Activated naive CD4-positive, alpha-beta T cell treated with anti-CD3 and anti-CD28 coated beads for 36 hours (primary cell): ENCODE measurements around the gene TCF4. TPM values are rescaled to one million over a fixed set of nuclear protein-coding genes. Genes with fewer than 3 reads are reported as not detected.

Experiments
- CTCF ChIA-PET: fragments of 350-600 bp; sonication (Branson Sonifier 250); formaldehyde crosslinking; loops from one replicate; lab custom pipeline; 2021; ENCODE audit warnings: antibody characterized with exemption; lab: Charles Lee
- DNase-seq: peaks from one replicate; pipeline ENCODE4 v3.0.0-alpha.2; 2020
- H3K27ac Mint-ChIP-seq: one replicate; pipeline ENCODE4 v1.8.0; 2021; ENCODE audit warnings: mild to moderate bottlenecking, mixed read lengths
- H3K27me3 Mint-ChIP-seq: one replicate; pipeline ENCODE4 v1.8.0; 2021; ENCODE audit warnings: low read depth, mixed read lengths
- H3K36me3 Mint-ChIP-seq: one replicate; pipeline ENCODE4 v1.8.0; 2021; ENCODE audit warnings: low read depth, mixed read lengths
- H3K4me1 Mint-ChIP-seq: one replicate; pipeline ENCODE4 v1.8.0; 2021; ENCODE audit warnings: low read depth, mixed read lengths
- H3K4me3 Mint-ChIP-seq: one replicate; pipeline ENCODE4 v1.8.0; 2021; ENCODE audit warnings: mild to moderate bottlenecking, moderate library complexity, mixed read lengths
- H3K9me3 Mint-ChIP-seq: one replicate; pipeline ENCODE4 v1.8.0; 2021; ENCODE audit warnings: mixed read lengths
- intact Hi-C: fragments of 100-400 bp; cut with micrococcal nuclease; formaldehyde crosslinking; loops from one replicate; pipeline ENCODE4 v1.15.1; 2023
- total RNA-seq, 2 experiments: library from RNA; stranded (reverse); gene quantifications; one replicate each; pipeline ENCODE4 v1.2.3, GENCODE V29; 2021

TCF4 gene
- total RNA-seq, 2 experiments from 2014 or later = 0.49 to 0.91 TPM

GRCh38 chr18:55404136-55404830 lies 183.7 kb downstream of the TCF4 start:
- intact Hi-C loops = no loop called here
- Mint-ChIP-seq H3K9me3 (no peaks in the 10 kb centered on the region), H3K4me1 (no peaks in the 10 kb centered on the region), H3K36me3 (no peaks in the 10 kb centered on the region), H3K4me3 (no peak overlapping the region), H3K27me3 (peaks cover 4% of the 10 kb centered on the region), H3K27ac (no peak overlapping the region)
- DNase-seq = no peak
- CTCF ChIA-PET = no interaction called here

- Mint-ChIP-seq H3K4me3 (no peak overlapping the region), H3K4me1 (no peaks in the 10 kb centered on the region), H3K27me3 (peaks cover 4% of the 10 kb centered on the region), H3K9me3 (no peaks in the 10 kb centered on the region), H3K27ac (no peak overlapping the region), H3K36me3 (no peaks in the 10 kb centered on the region)
- no peak for DNase-seq
- CTCF ChIA-PET = no interaction called here
- intact Hi-C loops = no loop called here
Observed at GRCh38 chr18:55403421-55403949, 184.5 kb downstream of the TCF4 start.

- H3K9me3 Mint-ChIP-seq = no peaks in the 10 kb centered on the region
- DNase-seq = no peak
- no peak overlapping the region for H3K4me3 Mint-ChIP-seq
- no peaks in the 10 kb centered on the region for H3K36me3 Mint-ChIP-seq
- no peak overlapping the region for H3K27ac Mint-ChIP-seq
- intact Hi-C loops = no loop called here
- no peaks in the 10 kb centered on the region for H3K4me1 Mint-ChIP-seq
- H3K27me3 Mint-ChIP-seq = peaks cover 4% of the 10 kb centered on the region
- CTCF ChIA-PET = interaction anchor here (0.6 to 0.7 kb wide), 2 partner anchors 95 to 342 kb away, joined by 4 read pairs; no protein-coding TSS in a partner anchor
Observed at GRCh38 chr18:55402731-55403405, 185.1 kb downstream of the TCF4 start.

- intact Hi-C loops = no loop called here
- H3K27me3 Mint-ChIP-seq = peaks cover 1% of the 10 kb centered on the region
Observed at GRCh38 chr18:55401638-55402191, 186.3 kb downstream of the TCF4 start.

GRCh38 chr18:55400590-55401541 lies 187.1 kb downstream of the TCF4 start:
- intact Hi-C loops = no loop called here
- CTCF ChIA-PET = interaction anchor here (0.6 kb wide), 1 partner anchor 1442 kb away, joined by 5 read pairs; no protein-coding TSS in a partner anchor

More at GRCh38 chr18:55401638-55402191, 186.3 kb downstream of the TCF4 start:
- Mint-ChIP-seq H3K9me3 (no peaks in the 10 kb centered on the region), H3K36me3 (no peaks in the 10 kb centered on the region), H3K27ac (no peak overlapping the region), H3K4me1 (no peaks in the 10 kb centered on the region), H3K4me3 (no peak overlapping the region)
- DNase-seq = no peak
- CTCF ChIA-PET = no interaction called here

GRCh38 chr18:55400081-55400480 lies 187.9 kb downstream of the TCF4 start:
- no peaks in the 10 kb centered on the region for H3K4me1 Mint-ChIP-seq
- no peak overlapping the region for H3K27ac Mint-ChIP-seq
- no peak for DNase-seq
- CTCF ChIA-PET = no interaction called here
- peaks cover 1% of the 10 kb centered on the region for H3K27me3 Mint-ChIP-seq
- no peak overlapping the region for H3K4me3 Mint-ChIP-seq
- intact Hi-C loops = no loop called here
- no peaks in the 10 kb centered on the region for H3K36me3 Mint-ChIP-seq
- H3K9me3 Mint-ChIP-seq = no peaks in the 10 kb centered on the region

More at GRCh38 chr18:55400590-55401541, 187.1 kb downstream of the TCF4 start:
- no peak for DNase-seq
- no peaks in the 10 kb centered on the region for H3K4me1 Mint-ChIP-seq
- no peak overlapping the region for H3K4me3 Mint-ChIP-seq
- H3K27me3 Mint-ChIP-seq = peaks cover 1% of the 10 kb centered on the region
- H3K36me3 Mint-ChIP-seq = no peaks in the 10 kb centered on the region
- no peak overlapping the region for H3K27ac Mint-ChIP-seq
- no peaks in the 10 kb centered on the region for H3K9me3 Mint-ChIP-seq

GRCh38 chr18:55398858-55399257 lies 189.1 kb downstream of the TCF4 start:
- DNase-seq = no peak
- no peaks in the 10 kb centered on the region for H3K9me3 Mint-ChIP-seq
- H3K4me1 Mint-ChIP-seq = no peaks in the 10 kb centered on the region
- no peak overlapping the region for H3K27ac Mint-ChIP-seq
- CTCF ChIA-PET = no interaction called here
- H3K36me3 Mint-ChIP-seq = no peaks in the 10 kb centered on the region
- no peaks in the 10 kb centered on the region for H3K27me3 Mint-ChIP-seq
- intact Hi-C loops = no loop called here
- no peak overlapping the region for H3K4me3 Mint-ChIP-seq

GRCh38 chr18:55396979-55397378 lies 191.0 kb downstream of the TCF4 start:
- DNase-seq = no peak
- H3K27me3 Mint-ChIP-seq = no peaks in the 10 kb centered on the region
- CTCF ChIA-PET = interaction anchor here (1.5 kb wide), 1 partner anchor 9 kb away, joined by 3 read pairs; no protein-coding TSS in a partner anchor
- H3K27ac Mint-ChIP-seq = no peak overlapping the region
- H3K9me3 Mint-ChIP-seq = no peaks in the 10 kb centered on the region
- H3K4me3 Mint-ChIP-seq = no peak overlapping the region
- H3K4me1 Mint-ChIP-seq = no peaks in the 10 kb centered on the region
- intact Hi-C loops = no loop called here
- no peaks in the 10 kb centered on the region for H3K36me3 Mint-ChIP-seq

- intact Hi-C loops = no loop called here
- Mint-ChIP-seq H3K4me1 (no peaks in the 10 kb centered on the region), H3K27ac (no peak overlapping the region), H3K27me3 (no peaks in the 10 kb centered on the region), H3K4me3 (no peak overlapping the region), H3K9me3 (no peaks in the 10 kb centered on the region), H3K36me3 (no peaks in the 10 kb centered on the region)
- CTCF ChIA-PET = interaction anchor here (1.5 kb wide), 1 partner anchor 8 kb away, joined by 3 read pairs; no protein-coding TSS in a partner anchor
- no peak for DNase-seq
Observed at GRCh38 chr18:55396267-55396905, 191.6 kb downstream of the TCF4 start.

- Mint-ChIP-seq H3K36me3 (no peaks in the 10 kb centered on the region), H3K27ac (no peak overlapping the region), H3K4me3 (no peak overlapping the region), H3K4me1 (no peaks in the 10 kb centered on the region), H3K9me3 (no peaks in the 10 kb centered on the region), H3K27me3 (no peaks in the 10 kb centered on the region)
- no peak for DNase-seq
- CTCF ChIA-PET = interaction anchor here (1.5 kb wide), 1 partner anchor 8 kb away, joined by 3 read pairs; no protein-coding TSS in a partner anchor
- intact Hi-C loops = no loop called here
Observed at GRCh38 chr18:55395799-55396198, 192.2 kb downstream of the TCF4 start.

- Mint-ChIP-seq H3K9me3 (no peaks in the 10 kb centered on the region), H3K27me3 (no peaks in the 10 kb centered on the region), H3K4me1 (no peaks in the 10 kb centered on the region), H3K4me3 (no peak overlapping the region), H3K36me3 (no peaks in the 10 kb centered on the region), H3K27ac (no peak overlapping the region)
- CTCF ChIA-PET = no interaction called here
- intact Hi-C loops = no loop called here
- DNase-seq = no peak
Observed at GRCh38 chr18:55390898-55391297, 197.1 kb downstream of the TCF4 start.
